MCF 10A (cell line): ENCODE results near the gene PTK6. TPM values are rescaled to one million over a fixed set of nuclear protein-coding genes. Genes with fewer than 3 reads are reported as not detected.

Source experiments
- BruUV-seq: library from RNA; stranded (reverse); fragments of 400-500 nt; replicated peaks from 2 replicates; lab custom pipeline; 2021; lab: Mats Ljungman, UMichigan
- CTCF ChIA-PET: fragments of 300-600 bp; sonication (Branson Sonifier 250); formaldehyde crosslinking; extraction: SDS; loops from one replicate; lab custom pipeline; 2021; ENCODE audit warnings: antibody characterized with exemption, inconsistent platforms; lab: Yijun Ruan, JAX
- POLR2A ChIA-PET: fragments of 300-600, 350-650 bp; sonication (Branson Sonifier 250); formaldehyde crosslinking; extraction: SDS; loops from one replicate; lab custom pipeline; 2020; ENCODE audit warnings: antibody characterized with exemption, inconsistent platforms; lab: Yijun Ruan, JAX
- DNase-seq: peaks from one replicate; pipeline ENCODE4 v3.0.0-alpha.2; 2018; ENCODE audit not compliant: unreplicated experiment
- H3K27ac Mint-ChIP-seq: one replicate; pipeline ENCODE4 v1.8.0; 2022; ENCODE audit warnings: mild to moderate bottlenecking, low read depth, mixed read lengths; ENCODE audit not compliant: unreplicated experiment
- H3K27me3 Mint-ChIP-seq: one replicate; pipeline ENCODE4 v1.8.0; 2022; ENCODE audit warnings: mixed read lengths; ENCODE audit not compliant: insufficient read depth, unreplicated experiment
- H3K36me3 Mint-ChIP-seq: one replicate; pipeline ENCODE4 v1.8.0; 2022; ENCODE audit warnings: mild to moderate bottlenecking, moderate library complexity, mixed read lengths; ENCODE audit not compliant: insufficient read depth, unreplicated experiment
- H3K4me1 Mint-ChIP-seq: one replicate; pipeline ENCODE4 v1.8.0; 2022; ENCODE audit warnings: mixed read lengths; ENCODE audit not compliant: insufficient read depth, unreplicated experiment
- H3K4me3 Mint-ChIP-seq: one replicate; pipeline ENCODE4 v1.8.0; 2022; ENCODE audit warnings: mild to moderate bottlenecking, moderate library complexity, mixed read lengths; ENCODE audit not compliant: unreplicated experiment
- H3K9me3 Mint-ChIP-seq: one replicate; pipeline ENCODE4 v1.8.0; 2022; ENCODE audit warnings: mixed read lengths; ENCODE audit not compliant: unreplicated experiment
- CTCF ChIP-seq: fragments of 200-600 bp; IDR thresholded peaks from one replicate; pipeline ENCODE4 v1.8.0; 2022; ENCODE audit warnings: antibody characterized with exemption, mild to moderate bottlenecking; ENCODE audit not compliant: unreplicated experiment
- intact Hi-C: fragments of 100-400 bp; cut with micrococcal nuclease; formaldehyde crosslinking; loops from 2 replicates; pipeline ENCODE4 v1.14.1; 2022
- total RNA-seq: library from RNA; stranded (reverse); gene quantifications from 2 replicates; pipeline ENCODE4 v1.2.3, GENCODE V29; 2022

The PTK6 gene
- total RNA-seq, 1 experiment from 2014 or later: 4.4 TPM

- no peaks in the 10 kb centered on the region for H3K9me3 Mint-ChIP-seq
- H3K4me1 Mint-ChIP-seq: peaks cover 17% of the 10 kb centered on the region
- H3K4me3 Mint-ChIP-seq: no peak overlapping the region
- no TSS peak for BruUV-seq
- intact Hi-C loops: no loop called here
- POLR2A ChIA-PET: interaction anchor here (0.9 kb wide), 1 partner anchor 61 kb away, joined by 3 read pairs; no protein-coding TSS in a partner anchor
- peaks cover 6% of the 10 kb centered on the region for H3K36me3 Mint-ChIP-seq
- CTCF ChIA-PET: interaction anchor here (0.5 to 3.6 kb wide), 2 partner anchors 18 to 107 kb away, joined by 4 to 10 read pairs; no protein-coding TSS in a partner anchor
- H3K27ac Mint-ChIP-seq: no peak overlapping the region
- no peak for TF ChIP-seq CTCF
- H3K27me3 Mint-ChIP-seq: peaks cover 64% of the 10 kb centered on the region
- DNase-seq: no peak
Measured at GRCh38 chr20:63478346-63479302, 58.6 kb downstream of the PTK6 start.

Other genes starting within 250 kb of the PTK6 start
- 0.07 and 0.14 TPM in 2 replicates for gene COL20A1, start 244.2 kb downstream of the PTK6 start, total RNA-seq
- not detected in 2 replicates for gene CHRNA4, start 176.0 kb downstream of the PTK6 start, total RNA-seq
- gene KCNQ2, start 64.7 kb downstream of the PTK6 start, total RNA-seq: not detected in 2 replicates
- gene EEF1A2, start 38.3 kb downstream of the PTK6 start, total RNA-seq: 3.3 and 9.9 TPM in 2 replicates
- 315 and 355 TPM in 2 replicates for gene PPDPF, start 16.6 kb downstream of the PTK6 start, total RNA-seq
- 0.81 and 1.4 TPM in 2 replicates for gene SRMS, start 10.4 kb upstream of the PTK6 start, total RNA-seq
- gene FNDC11, start 16.8 kb upstream of the PTK6 start, total RNA-seq: 2.4 and 3.9 TPM in 2 replicates
- 18.1 and 24.7 TPM in 2 replicates for gene HELZ2, start 36.9 kb upstream of the PTK6 start, total RNA-seq
- gene GMEB2, start 89.7 kb upstream of the PTK6 start, total RNA-seq: 14.9 and 19.6 TPM in 2 replicates
- gene STMN3, start 116.0 kb upstream of the PTK6 start, total RNA-seq: 1.7 and 5.3 TPM in 2 replicates
- gene RTEL1, start 120.9 kb upstream of the PTK6 start, total RNA-seq: 27.9 and 39.2 TPM in 2 replicates
- 12.3 and 24.4 TPM in 2 replicates for gene TNFRSF6B, start 159.3 kb upstream of the PTK6 start, total RNA-seq
- 60.1 and 65.4 TPM in 2 replicates for gene ARFRP1, start 170.6 kb upstream of the PTK6 start, total RNA-seq
- 19.5 and 22.2 TPM in 2 replicates for gene ZGPAT, start 170.7 kb upstream of the PTK6 start, total RNA-seq
- 10.1 and 16.0 TPM in 2 replicates for gene LIME1, start 199.3 kb upstream of the PTK6 start, total RNA-seq
- 85.0 and 105 TPM in 2 replicates for gene SLC2A4RG, start 202.4 kb upstream of the PTK6 start, total RNA-seq